Epithelial cell of esophagus (primary cell): Measurements from ENCODE around the gene RPLP2.

ENCODE experiments used
- DNase-seq: peaks from one replicate; pipeline ENCODE4 v3.0.0; 2010; ENCODE audit warnings: low read depth
- H3K4me3 ChIP-seq: 2 replicates; pipeline ENCODE4 v1.5.1; 2011; ENCODE audit warnings: mild to moderate bottlenecking, low read length, control low read depth
- TF ChIP-seq, protein P1 (sequence below): IDR thresholded peaks from 2 replicates; pipeline ENCODE4 v1.5.1; 2011; ENCODE audit warnings: low read depth, mild to moderate bottlenecking, low read length, control low read depth, inconsistent platforms; ENCODE audit not compliant: insufficient read depth; ENCODE audit errors: missing control alignments

The RPLP2 gene

GRCh38 chr11:769887-770641 is 39.7 kb upstream of the RPLP2 start:
- H3K4me3 ChIP-seq: no peak overlapping the region
- TF ChIP-seq, protein P1, sequence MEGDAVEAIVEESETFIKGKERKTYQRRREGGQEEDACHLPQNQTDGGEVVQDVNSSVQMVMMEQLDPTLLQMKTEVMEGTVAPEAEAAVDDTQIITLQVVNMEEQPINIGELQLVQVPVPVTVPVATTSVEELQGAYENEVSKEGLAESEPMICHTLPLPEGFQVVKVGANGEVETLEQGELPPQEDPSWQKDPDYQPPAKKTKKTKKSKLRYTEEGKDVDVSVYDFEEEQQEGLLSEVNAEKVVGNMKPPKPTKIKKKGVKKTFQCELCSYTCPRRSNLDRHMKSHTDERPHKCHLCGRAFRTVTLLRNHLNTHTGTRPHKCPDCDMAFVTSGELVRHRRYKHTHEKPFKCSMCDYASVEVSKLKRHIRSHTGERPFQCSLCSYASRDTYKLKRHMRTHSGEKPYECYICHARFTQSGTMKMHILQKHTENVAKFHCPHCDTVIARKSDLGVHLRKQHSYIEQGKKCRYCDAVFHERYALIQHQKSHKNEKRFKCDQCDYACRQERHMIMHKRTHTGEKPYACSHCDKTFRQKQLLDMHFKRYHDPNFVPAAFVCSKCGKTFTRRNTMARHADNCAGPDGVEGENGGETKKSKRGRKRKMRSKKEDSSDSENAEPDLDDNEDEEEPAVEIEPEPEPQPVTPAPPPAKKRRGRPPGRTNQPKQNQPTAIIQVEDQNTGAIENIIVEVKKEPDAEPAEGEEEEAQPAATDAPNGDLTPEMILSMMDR: no peak
- DNase-seq: no peak

DNA sequence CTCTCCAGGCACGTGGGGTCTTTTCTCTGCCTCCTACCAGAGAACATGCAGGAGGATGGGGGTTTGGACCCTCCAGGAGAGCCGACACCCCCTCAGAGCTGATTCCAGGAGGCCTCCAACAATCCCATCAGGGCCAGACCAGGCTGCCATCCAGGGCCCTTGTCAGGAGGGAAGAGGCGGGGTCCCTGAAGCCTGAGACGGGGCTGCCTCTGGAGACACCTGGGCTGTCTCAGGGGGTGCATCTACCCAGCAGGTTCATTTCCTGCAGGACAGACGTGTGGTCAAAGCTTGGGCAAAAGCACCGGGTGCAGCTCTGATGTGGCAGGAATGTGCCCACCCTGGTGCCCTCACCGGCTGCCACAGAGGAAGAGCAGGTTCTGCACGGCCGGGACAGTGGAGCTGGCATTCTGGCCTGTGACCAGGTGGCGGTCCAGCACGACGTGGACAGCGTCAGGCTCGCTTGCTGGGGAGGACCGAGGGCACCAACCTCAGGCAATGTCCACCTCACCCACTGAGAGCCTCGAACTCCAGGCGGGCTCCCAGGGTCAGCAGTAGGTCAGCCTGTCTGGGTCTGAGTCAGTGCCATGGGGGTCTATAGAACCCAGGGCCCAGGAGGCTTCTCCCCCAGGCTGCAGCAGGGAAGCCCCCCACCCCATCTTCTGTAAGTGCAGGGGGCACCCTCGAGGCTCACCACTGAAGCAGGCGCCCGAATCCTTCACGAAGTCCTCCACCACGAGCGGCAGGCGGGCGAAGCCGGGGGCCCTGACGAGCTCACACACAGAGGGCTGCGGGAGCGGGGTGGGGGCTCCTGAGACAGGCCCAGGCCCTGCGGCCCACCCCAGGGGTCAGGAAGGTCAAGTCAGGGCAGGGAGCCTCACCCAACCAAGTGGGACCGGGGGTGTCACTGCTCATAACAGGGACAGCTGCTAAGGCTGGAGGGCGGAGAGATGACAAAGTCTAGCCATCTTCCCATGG is 38.8 kb upstream of the RPLP2 start:
- TF ChIP-seq, protein P1: no peak
- no peak overlapping the region for H3K4me3 ChIP-seq
- no peak for DNase-seq

- DNase-seq: no peak
- TF ChIP-seq, protein P1: no peak
- H3K4me3 ChIP-seq: no peak overlapping the region
Measured at GRCh38 chr11:771617-772204, 38.1 kb upstream of the RPLP2 start.

DNA sequence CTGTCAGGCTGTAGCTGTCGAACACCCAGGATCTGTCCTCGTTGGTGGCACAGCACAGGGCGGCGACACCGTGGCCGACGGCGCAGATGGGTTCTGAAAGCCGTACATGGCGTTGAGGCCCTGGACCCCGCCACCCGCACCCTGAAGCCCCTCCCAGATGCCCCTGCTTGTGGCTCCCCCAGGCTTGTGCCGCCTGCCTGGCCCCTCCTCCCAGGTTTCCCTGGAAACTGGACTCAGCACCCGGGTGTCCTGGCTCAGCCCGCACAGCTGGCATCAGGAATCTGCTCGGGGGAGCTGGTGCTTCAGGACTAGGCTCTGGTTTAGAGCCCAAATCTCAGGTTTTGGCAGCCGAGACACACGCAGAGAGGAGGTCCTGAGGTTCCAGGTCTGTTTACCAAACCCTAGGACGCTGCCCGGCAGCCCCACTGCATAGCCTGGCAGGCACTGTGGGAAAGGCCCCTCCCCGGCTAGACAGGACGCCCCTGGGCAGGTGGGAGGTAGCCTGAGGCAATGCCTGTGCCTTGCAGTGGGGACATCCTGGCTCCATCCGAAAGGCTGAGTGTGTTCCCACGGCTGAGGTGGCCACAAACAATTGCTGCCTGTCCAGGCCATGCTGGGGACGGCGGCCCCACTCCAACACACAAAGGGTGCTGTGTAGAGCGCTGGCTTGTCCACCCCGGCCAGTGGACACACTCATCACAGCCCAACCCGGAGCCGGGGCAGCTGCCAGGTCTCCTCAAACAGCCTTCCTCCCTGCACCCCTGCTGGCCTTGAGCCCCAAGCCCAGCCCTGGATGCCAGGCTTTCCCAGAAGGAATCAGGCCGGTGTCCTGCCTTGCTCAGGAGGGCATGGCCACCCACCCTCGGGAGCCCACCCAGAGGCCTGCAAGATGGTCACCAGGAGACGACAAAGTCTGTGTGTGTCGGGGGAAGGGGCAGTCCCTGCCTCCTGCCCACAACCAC is 37.1 kb upstream of the RPLP2 start:
- no peak overlapping the region for H3K4me3 ChIP-seq
- TF ChIP-seq, protein P1: no peak
- no peak for DNase-seq

DNA sequence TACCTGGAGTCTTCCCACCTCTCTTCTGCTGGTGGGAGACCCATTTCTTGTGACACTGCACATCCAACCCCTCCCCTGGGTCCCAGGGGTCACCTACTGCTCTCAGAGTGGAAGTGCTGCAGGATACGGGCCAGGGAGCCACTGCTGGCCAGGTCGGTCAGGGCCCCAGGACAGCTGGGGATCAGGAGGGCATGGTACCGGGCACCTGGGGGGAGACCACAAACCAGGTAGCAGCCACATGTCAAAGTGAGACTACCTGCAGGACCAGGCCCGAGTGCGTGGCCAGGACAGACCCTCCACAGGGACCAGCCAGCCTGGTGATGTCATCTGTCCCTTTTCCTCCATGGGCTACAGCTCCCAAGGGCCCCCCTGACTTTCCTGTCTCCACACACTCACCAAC is 36.3 kb upstream of the RPLP2 start:
- TF ChIP-seq, protein P1: no peak
- H3K4me3 ChIP-seq: no peak overlapping the region
- DNase-seq: no peak

GRCh38 chr11:773830-774229 is 35.9 kb upstream of the RPLP2 start:
- TF ChIP-seq, protein P1: no peak
- no peak overlapping the region for H3K4me3 ChIP-seq
- no peak for DNase-seq
